HepG2 (cell line): ENCODE results near the gene CYTH2. TPM values are rescaled to one million over a fixed set of nuclear protein-coding genes. Genes with fewer than 3 reads are reported as not detected.
A peak's percentile ranks its signal among the peaks of the same experiment; 100 is the strongest.

Source experiments
- AGO2 ChIP-seq: fragments of 200-400 bp; formaldehyde crosslinking; optimal IDR thresholded peaks from 2 replicates; pipeline ENCODE3; 2017; ENCODE audit warnings: mild to moderate bottlenecking, low read depth, low read length, moderate library complexity
- ATRX ChIP-seq: sonication (generic); formaldehyde crosslinking; IDR thresholded peaks from 2 replicates; pipeline ENCODE4 v1.4.0; 2020; ENCODE audit warnings: missing genetic modification reagents, borderline replicate concordance
- ELF4 ChIP-seq: sonication (generic); formaldehyde crosslinking; IDR thresholded peaks from 2 replicates; pipeline ENCODE4 v1.5.0; 2020; ENCODE audit warnings: missing genetic modification reagents, mild to moderate bottlenecking, moderate library complexity, borderline replicate concordance
- ERF ChIP-seq: IDR thresholded peaks from 2 replicates; pipeline ENCODE4 v1.6.1; 2018; ENCODE audit warnings: missing biosample characterization, missing genetic modification reagents
- ESRRA ChIP-seq: sonication (generic); formaldehyde crosslinking; IDR thresholded peaks from 2 replicates; pipeline ENCODE4 v1.5.1; 2020; ENCODE audit warnings: mild to moderate bottlenecking, low read depth, missing genetic modification reagents
- FOSL2 ChIP-seq: sonication (generic); formaldehyde crosslinking; IDR thresholded peaks from 2 replicates; pipeline ENCODE4 v1.4.0; 2020; ENCODE audit warnings: missing genetic modification reagents
- HCFC1 ChIP-seq: fragments of 150-350 bp; IDR thresholded peaks from 2 replicates; pipeline ENCODE4 v1.6.1; 2014; ENCODE audit warnings: low read depth, low read length
- HNRNPL ChIP-seq: fragments of 200-400 bp; formaldehyde crosslinking; IDR thresholded peaks from 2 replicates; pipeline ENCODE4 v1.6.1; 2017; ENCODE audit warnings: mild to moderate bottlenecking, low read depth, low read length
- MED1 ChIP-seq: sonication (generic); formaldehyde crosslinking; IDR thresholded peaks from 2 replicates; pipeline ENCODE4 v1.4.0; 2020; ENCODE audit warnings: missing genetic modification reagents
- MIER2 ChIP-seq: IDR thresholded peaks from 2 replicates; pipeline ENCODE4 v1.6.1; 2016; ENCODE audit warnings: missing biosample characterization, missing genetic modification reagents
- MTF2 ChIP-seq: sonication (generic); formaldehyde crosslinking; IDR thresholded peaks from 2 replicates; pipeline ENCODE4 v1.5.0; 2020; ENCODE audit warnings: missing genetic modification reagents, borderline replicate concordance
- RBFOX2 ChIP-seq: fragments of 200-400 bp; formaldehyde crosslinking; IDR thresholded peaks from 2 replicates; pipeline ENCODE4 v1.6.1; 2017; ENCODE audit warnings: low read depth, mild to moderate bottlenecking, low read length
- SIX1 ChIP-seq: sonication (generic); formaldehyde crosslinking; IDR thresholded peaks from 2 replicates; pipeline ENCODE4 v1.4.0; 2020; ENCODE audit warnings: missing genetic modification reagents, borderline replicate concordance
- SRY ChIP-seq: sonication (generic); formaldehyde crosslinking; IDR thresholded peaks from 2 replicates; pipeline ENCODE4 v1.8.0; 2022; ENCODE audit warnings: mild to moderate bottlenecking, missing genetic modification reagents
- ZC3H4 ChIP-seq: sonication (generic); formaldehyde crosslinking; IDR thresholded peaks from 2 replicates; pipeline ENCODE4 v1.4.0; 2020; ENCODE audit warnings: missing genetic modification reagents, borderline replicate concordance
- ZNF180 ChIP-seq: sonication (generic); formaldehyde crosslinking; IDR thresholded peaks from 2 replicates; pipeline ENCODE4 v1.4.0; 2020; ENCODE audit warnings: low read depth, missing genetic modification reagents, borderline replicate concordance
- ZNF547 ChIP-seq: sonication (generic); formaldehyde crosslinking; IDR thresholded peaks from 2 replicates; pipeline ENCODE4 v1.5.1; 2020; ENCODE audit warnings: mild to moderate bottlenecking, missing genetic modification reagents
- ZNF550 ChIP-seq: sonication (generic); formaldehyde crosslinking; IDR thresholded peaks from 2 replicates; pipeline ENCODE4 v1.4.0; 2020; ENCODE audit warnings: mild to moderate bottlenecking, missing genetic modification reagents, borderline replicate concordance
- ZNF879 ChIP-seq: sonication (generic); formaldehyde crosslinking; IDR thresholded peaks from 2 replicates; pipeline ENCODE4 v1.8.1; 2023; ENCODE audit warnings: missing genetic modification reagents
- ZSCAN25 ChIP-seq: sonication (generic); formaldehyde crosslinking; IDR thresholded peaks from 2 replicates; pipeline ENCODE4 v1.8.0; 2022; ENCODE audit warnings: mild to moderate bottlenecking, missing genetic modification reagents
- polyA plus RNA-seq, 8 experiments: library from polyadenylated mRNA; depleted of rRNA in 3 of 8; stranded (reverse) in 7 of 8; unstranded in 1 of 8; fragments of >200 nt; fragmentation: Illumina TruSeq in 4 of 8; extraction: Trizol in 4 of 8; gene quantifications; 2 replicates each; pipeline versions ENCODE4 v1.2.1 to v1.2.3, GENCODE V29; 2011 to 2016; ENCODE audit warnings: low read depth in 4 of 8, missing spikeins in 1 of 8, mixed read lengths in 1 of 8; ENCODE audit not compliant: insufficient read depth in 1 of 8
- total RNA-seq, 5 experiments: library from RNA; depleted of rRNA; stranded (reverse); fragments of >200 nt; fragmentation: Illumina TruSeq; extraction: Trizol; gene quantifications; 2 replicates each; pipeline ENCODE4 v1.2.3, GENCODE V29; 2016; ENCODE audit warnings: low read depth in 1 of 5
- TF ChIP-seq, protein P1 (sequence below): sonication (generic); formaldehyde crosslinking; IDR thresholded peaks from 2 replicates; pipeline ENCODE4 v1.8.1; 2023; ENCODE audit warnings: mild to moderate bottlenecking, missing genetic modification reagents, borderline replicate concordance
- TF ChIP-seq, protein P2 (sequence below): sonication (generic); formaldehyde crosslinking; IDR thresholded peaks from 2 replicates; pipeline ENCODE4 v1.8.0; 2022; ENCODE audit warnings: mild to moderate bottlenecking, missing genetic modification reagents, borderline replicate concordance
- TF ChIP-seq, protein P3 (sequence below): IDR thresholded peaks from 2 replicates; pipeline ENCODE4 v1.6.1; 2012; ENCODE audit warnings: inconsistent platforms
- TF ChIP-seq, protein P4 (sequence below): sonication (generic); formaldehyde crosslinking; IDR thresholded peaks from 2 replicates; pipeline ENCODE4 v1.4.0; 2020; ENCODE audit warnings: missing genetic modification reagents

CYTH2 gene
- total and polyA plus RNA-seq, 2 of the 13 experiments (the other 11 are each of a cell fraction or from before 2014, with no cell fraction given): 16.5 to 39.3 TPM

DNA sequence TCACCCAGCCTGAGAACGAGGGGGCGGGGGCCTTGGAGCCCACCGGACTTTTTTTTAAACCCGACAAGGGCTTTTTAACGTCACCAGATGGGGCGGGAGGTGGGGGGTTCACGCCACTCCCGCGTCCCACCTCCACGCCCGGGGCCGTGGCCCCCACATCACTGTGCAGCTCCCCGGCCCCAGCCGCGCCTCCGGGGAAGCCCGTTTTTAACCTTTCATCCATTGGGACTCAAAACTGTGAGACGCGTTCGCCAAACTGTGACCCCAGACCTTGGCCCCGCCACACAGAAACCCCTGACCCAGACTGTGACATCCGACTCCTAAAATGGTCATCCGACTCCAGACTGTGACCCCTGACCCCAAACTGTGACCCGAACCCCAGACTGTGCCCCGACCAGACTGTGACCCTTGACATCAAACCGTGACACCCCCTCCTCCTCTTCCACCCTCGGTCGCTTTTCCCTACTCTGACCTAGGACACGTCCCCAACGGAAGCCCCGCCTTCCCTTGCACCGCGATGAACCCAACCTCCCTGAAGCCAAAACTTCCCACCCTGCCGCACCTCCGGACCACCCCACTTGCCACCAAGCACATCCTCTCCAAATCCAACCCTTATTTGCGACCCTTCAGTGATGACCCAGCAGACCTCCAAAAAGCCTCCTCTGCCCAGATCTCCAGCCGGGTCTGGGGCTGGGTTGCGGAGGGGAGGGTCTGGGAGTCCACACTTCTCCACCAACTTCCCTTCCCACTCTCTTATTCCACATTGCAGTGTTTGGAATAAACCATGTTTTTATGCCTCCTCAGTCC, 24.8 kb upstream of the CYTH2 start (continued):
- TF ChIP-seq ZNF550 (0 out of 2 replicates have a peak, but pooled peaks have one; percentile 58), ELF4 (CRISPR knock-in tag) (no peak), ZC3H4 (CRISPR knock-in tag) (no peak), HCFC1 (no peak), HNRNPL (no peak), ERF (CRISPR knock-in tag) (no peak), AGO2 (peak; percentile 42), MTF2 (no peak), ESRRA (CRISPR knock-in tag) (no peak), MED1 (CRISPR knock-in tag) (no peak), MIER2 (CRISPR knock-in tag) (no peak), ZNF879 (CRISPR knock-in tag) (no peak), SRY (CRISPR knock-in tag) (no peak), FOSL2 (no peak), ZNF180 (CRISPR knock-in tag) (no peak), ZSCAN25 (no peak), ATRX (CRISPR knock-in tag) (no peak), SIX1 (CRISPR knock-in tag) (no peak), RBFOX2 (no peak), ZNF547 (no peak)
- TF ChIP-seq, protein P1, sequence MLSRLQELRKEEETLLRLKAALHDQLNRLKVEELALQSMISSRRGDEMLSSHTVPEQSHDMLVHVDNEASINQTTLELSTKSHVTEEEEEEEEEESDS (CRISPR knock-in tag): no peak
- TF ChIP-seq, protein P2, sequence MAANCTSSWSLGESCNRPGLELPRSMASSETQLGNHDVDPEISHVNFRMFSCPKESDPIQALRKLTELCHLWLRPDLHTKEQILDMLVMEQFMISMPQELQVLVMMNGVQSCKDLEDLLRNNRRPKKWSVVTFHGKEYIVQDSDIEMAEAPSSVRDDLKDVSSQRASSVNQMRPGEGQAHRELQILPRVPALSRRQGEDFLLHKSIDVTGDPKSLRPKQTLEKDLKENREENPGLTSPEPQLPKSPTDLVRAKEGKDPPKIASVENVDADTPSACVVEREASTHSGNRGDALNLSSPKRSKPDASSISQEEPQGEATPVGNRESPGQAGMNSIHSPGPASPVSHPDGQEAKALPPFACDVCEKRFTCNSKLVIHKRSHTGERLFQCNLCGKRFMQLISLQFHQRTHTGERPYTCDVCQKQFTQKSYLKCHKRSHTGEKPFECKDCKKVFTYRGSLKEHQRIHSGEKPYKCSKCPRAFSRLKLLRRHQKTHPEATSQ (CRISPR knock-in tag): no peak
- TF ChIP-seq, protein P3, sequence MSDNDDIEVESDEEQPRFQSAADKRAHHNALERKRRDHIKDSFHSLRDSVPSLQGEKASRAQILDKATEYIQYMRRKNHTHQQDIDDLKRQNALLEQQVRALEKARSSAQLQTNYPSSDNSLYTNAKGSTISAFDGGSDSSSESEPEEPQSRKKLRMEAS: 0 out of 2 replicates have a peak, but pooled peaks have one; percentile 16
- TF ChIP-seq, protein P4, sequence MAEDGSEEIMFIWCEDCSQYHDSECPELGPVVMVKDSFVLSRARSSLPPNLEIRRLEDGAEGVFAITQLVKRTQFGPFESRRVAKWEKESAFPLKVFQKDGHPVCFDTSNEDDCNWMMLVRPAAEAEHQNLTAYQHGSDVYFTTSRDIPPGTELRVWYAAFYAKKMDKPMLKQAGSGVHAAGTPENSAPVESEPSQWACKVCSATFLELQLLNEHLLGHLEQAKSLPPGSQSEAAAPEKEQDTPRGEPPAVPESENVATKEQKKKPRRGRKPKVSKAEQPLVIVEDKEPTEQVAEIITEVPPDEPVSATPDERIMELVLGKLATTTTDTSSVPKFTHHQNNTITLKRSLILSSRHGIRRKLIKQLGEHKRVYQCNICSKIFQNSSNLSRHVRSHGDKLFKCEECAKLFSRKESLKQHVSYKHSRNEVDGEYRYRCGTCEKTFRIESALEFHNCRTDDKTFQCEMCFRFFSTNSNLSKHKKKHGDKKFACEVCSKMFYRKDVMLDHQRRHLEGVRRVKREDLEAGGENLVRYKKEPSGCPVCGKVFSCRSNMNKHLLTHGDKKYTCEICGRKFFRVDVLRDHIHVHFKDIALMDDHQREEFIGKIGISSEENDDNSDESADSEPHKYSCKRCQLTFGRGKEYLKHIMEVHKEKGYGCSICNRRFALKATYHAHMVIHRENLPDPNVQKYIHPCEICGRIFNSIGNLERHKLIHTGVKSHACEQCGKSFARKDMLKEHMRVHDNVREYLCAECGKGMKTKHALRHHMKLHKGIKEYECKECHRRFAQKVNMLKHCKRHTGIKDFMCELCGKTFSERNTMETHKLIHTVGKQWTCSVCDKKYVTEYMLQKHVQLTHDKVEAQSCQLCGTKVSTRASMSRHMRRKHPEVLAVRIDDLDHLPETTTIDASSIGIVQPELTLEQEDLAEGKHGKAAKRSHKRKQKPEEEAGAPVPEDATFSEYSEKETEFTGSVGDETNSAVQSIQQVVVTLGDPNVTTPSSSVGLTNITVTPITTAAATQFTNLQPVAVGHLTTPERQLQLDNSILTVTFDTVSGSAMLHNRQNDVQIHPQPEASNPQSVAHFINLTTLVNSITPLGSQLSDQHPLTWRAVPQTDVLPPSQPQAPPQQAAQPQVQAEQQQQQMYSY: no peak
